HepG2 (cell line): ENCODE results near the gene ICAM2. TPM values are rescaled to one million over a fixed set of nuclear protein-coding genes. Genes with fewer than 3 reads are reported as not detected.
A peak's percentile ranks its signal among the peaks of the same experiment; 100 is the strongest.

Experiments used
- ATAC-seq: fragments of 200-7000 bp; cut with Tn5 transposase; 3 replicates; pipeline ENCODE4 v1.9.1; 2020; ENCODE audit warnings: mild to moderate bottlenecking, moderate library complexity
- BruUV-seq: library from RNA; stranded (reverse); fragments of 400-500 nt; replicated peaks from 2 replicates; lab custom pipeline; 2021; lab: Mats Ljungman, UMichigan
- CTCF ChIA-PET: fragments of 300-600 bp; formaldehyde crosslinking; extraction: SDS; loops from one replicate; lab custom pipeline; 2021; ENCODE audit warnings: low total read pairs, inconsistent platforms, low intra/inter-chr PET ratio; lab: Yijun Ruan, JAX
- POLR2A ChIA-PET: fragments of 350-600 bp; sonication (Branson Sonifier 250); formaldehyde crosslinking; loops from one replicate; lab custom pipeline; 2020; ENCODE audit warnings: antibody characterized with exemption, inconsistent platforms; lab: Yijun Ruan, JAX
- DNase-seq: peaks from one replicate; pipeline ENCODE4 v3.0.0-alpha.2; 2015; ENCODE audit warnings: low spot score
- FAIRE-seq: peaks from 3 replicates; lab custom pipeline; 2011; peaks lifted over from hg19 to GRCh38; lab: Jason Lieb, UNC
- H2AFZ ChIP-seq: one replicate; pipeline ENCODE4 v1.6.1; 2011; ENCODE audit warnings: low read length, inconsistent platforms
- H3K27ac ChIP-seq: fragments of 300-600 bp; 3 replicates; pipeline ENCODE4 v1.8.0; 2011; ENCODE audit warnings: mixed run types, mild to moderate bottlenecking, mixed read lengths, low read length, inconsistent platforms; ENCODE audit not compliant: insufficient read depth; ENCODE audit errors: extremely low read length
- H3K27me3 ChIP-seq, 2 experiments: fragments of 200-600 bp in 1 of 2; 2 replicates in 1 of 2; 3 replicates in 1 of 2; pipeline versions ENCODE4 v1.6.0 to v1.8.0; 2011; ENCODE audit warnings: low read length in 2 of 2, mild to moderate bottlenecking in 2 of 2, moderate library complexity in 2 of 2, inconsistent platforms in 1 of 2; ENCODE audit not compliant: insufficient read depth in 2 of 2, control insufficient read depth in 1 of 2
- H3K36me3 ChIP-seq, 2 experiments: fragments of 200-600 bp in 1 of 2; replicated peaks in 1 of 2; 2 replicates in 1 of 2; 3 replicates in 1 of 2; pipeline versions ENCODE4 v1.5.1 to v1.8.0; 2011; ENCODE audit warnings: low read length in 2 of 2, inconsistent platforms in 1 of 2; ENCODE audit not compliant: insufficient read depth in 2 of 2, control insufficient read depth in 1 of 2
- H3K4me1 ChIP-seq: 2 replicates; pipeline ENCODE4 v1.5.1; 2012; ENCODE audit warnings: low read length, inconsistent platforms; ENCODE audit not compliant: insufficient read depth
- H3K4me2 ChIP-seq: 2 replicates; pipeline ENCODE4 v1.6.0; 2011; ENCODE audit warnings: low read depth, low read length, inconsistent platforms
- H3K4me3 ChIP-seq, 3 experiments: fragments of 200-600 bp in 1 of 3; sonication (generic), shearing (Covaris generic) in 1 of 3; replicated peaks in 1 of 3; 2 replicates each; pipeline ENCODE4 v1.5.1; 2011 to 2016; ENCODE audit warnings: low read length in 3 of 3, inconsistent platforms in 2 of 3, low read depth in 2 of 3, mild to moderate bottlenecking in 2 of 3, control low read depth in 1 of 3, mixed read lengths in 1 of 3; ENCODE audit not compliant: insufficient read depth in 1 of 3
- H3K79me2 ChIP-seq: one replicate; pipeline ENCODE4 v1.6.1; 2011; ENCODE audit warnings: low read length, inconsistent platforms; ENCODE audit not compliant: insufficient read depth
- H3K9ac ChIP-seq: 2 replicates; pipeline ENCODE4 v1.6.0; 2011; ENCODE audit warnings: mild to moderate bottlenecking, low read depth, low read length, inconsistent platforms; ENCODE audit not compliant: insufficient read depth
- H3K9me3 ChIP-seq: 2 replicates; pipeline ENCODE4 v1.5.1; 2012; ENCODE audit warnings: mild to moderate bottlenecking, low read length
- H4K20me1 ChIP-seq: 2 replicates; pipeline ENCODE4 v1.6.0; 2011; ENCODE audit warnings: inconsistent platforms, mild to moderate bottlenecking, low read length, moderate library complexity; ENCODE audit not compliant: insufficient read depth
- CEBPG ChIP-seq: IDR thresholded peaks from 2 replicates; pipeline ENCODE4 v1.6.1; 2016
- ELF3 ChIP-seq: IDR thresholded peaks from 2 replicates; pipeline ENCODE4 v1.6.1; 2016; ENCODE audit warnings: missing genetic modification reagents, missing compliant biosample characterization
- ERF ChIP-seq: IDR thresholded peaks from 2 replicates; pipeline ENCODE4 v1.6.1; 2018; ENCODE audit warnings: missing biosample characterization, missing genetic modification reagents
- MAFF ChIP-seq: IDR thresholded peaks from 2 replicates; pipeline ENCODE4 v1.6.1; 2011; ENCODE audit warnings: low read depth, low read length, improper control_type of control experiment
- MAFK ChIP-seq, 2 experiments: IDR thresholded peaks in 1 of 2; conservative IDR thresholded peaks in 1 of 2; 2 replicates each; pipeline ENCODE4 v1.6.1; 2011; ENCODE audit warnings: improper control_type of control experiment in 2 of 2, low read length in 2 of 2
- TOPORS ChIP-seq: sonication (generic); formaldehyde crosslinking; IDR thresholded peaks from 2 replicates; pipeline ENCODE4 v1.8.0; 2023; ENCODE audit warnings: mild to moderate bottlenecking, missing genetic modification reagents
- ZFAT ChIP-seq: sonication (generic); formaldehyde crosslinking; conservative IDR thresholded peaks from 2 replicates; pipeline ENCODE4 v1.8.1; 2023; ENCODE audit warnings: missing genetic modification reagents, inconsistent platforms
- ZFX ChIP-seq: sonication (generic); formaldehyde crosslinking; IDR thresholded peaks from 2 replicates; pipeline ENCODE4 v1.4.0; 2020; ENCODE audit warnings: mild to moderate bottlenecking, low read depth, missing genetic modification reagents, moderate library complexity
- ZNF772 ChIP-seq: sonication (generic); formaldehyde crosslinking; IDR thresholded peaks from 2 replicates; pipeline ENCODE4 v1.5.0; 2020; ENCODE audit warnings: mild to moderate bottlenecking, missing genetic modification reagents
- WGBS: methylation state at CpG from one replicate; pipeline ENCODE4 v1.1.6; 2017; ENCODE audit warnings: low lambda C conversion rate; 5-methylcytosine and 5-hydroxymethylcytosine counted together
- in situ Hi-C: cut with HindIII; loops from 2 replicates; pipeline ENCODE4 v1.10.0; 2017; ENCODE audit warnings: low pct_unique_long_range_greater_than_20kb; ENCODE audit not compliant: extremely low pct_ligation_motif_present
- intact Hi-C: fragments of 100-400 bp; cut with micrococcal nuclease; formaldehyde crosslinking; loops from one replicate; pipeline ENCODE4 v1.10.0; 2022; ENCODE audit not compliant: unreplicated experiment
- polyA plus RNA-seq, 8 experiments: library from polyadenylated mRNA; depleted of rRNA in 3 of 8; stranded (reverse) in 7 of 8; unstranded in 1 of 8; fragments of >200 nt; fragmentation: Illumina TruSeq in 4 of 8; extraction: Trizol in 4 of 8; gene quantifications; 2 replicates each; pipeline versions ENCODE4 v1.2.1 to v1.2.3, GENCODE V29; 2011 to 2016; ENCODE audit warnings: low read depth in 4 of 8, missing spikeins in 1 of 8, mixed read lengths in 1 of 8; ENCODE audit not compliant: insufficient read depth in 1 of 8
- total RNA-seq, 5 experiments: library from RNA; depleted of rRNA; stranded (reverse); fragments of >200 nt; fragmentation: Illumina TruSeq; extraction: Trizol; gene quantifications; 2 replicates each; pipeline ENCODE4 v1.2.3, GENCODE V29; 2016; ENCODE audit warnings: low read depth in 1 of 5
- TF ChIP-seq, protein P1 (sequence below): sonication (generic); formaldehyde crosslinking; IDR thresholded peaks from 2 replicates; pipeline ENCODE4 v1.5.1; 2020; ENCODE audit warnings: mild to moderate bottlenecking, missing genetic modification reagents, moderate library complexity
- TF ChIP-seq, protein P2 (sequence below): sonication (generic); formaldehyde crosslinking; IDR thresholded peaks from 2 replicates; pipeline ENCODE4 v1.5.0; 2020; ENCODE audit warnings: missing genetic modification reagents

ICAM2 gene
- total and polyA plus RNA-seq, 2 of the 13 experiments (the other 11 are each of a cell fraction or from before 2014, with no cell fraction given), result 10.9 to 20.8 TPM

GRCh38 chr17:64015447-64015846 is 5.0 kb downstream of the ICAM2 start (continued):
- TF ChIP-seq, protein P1, sequence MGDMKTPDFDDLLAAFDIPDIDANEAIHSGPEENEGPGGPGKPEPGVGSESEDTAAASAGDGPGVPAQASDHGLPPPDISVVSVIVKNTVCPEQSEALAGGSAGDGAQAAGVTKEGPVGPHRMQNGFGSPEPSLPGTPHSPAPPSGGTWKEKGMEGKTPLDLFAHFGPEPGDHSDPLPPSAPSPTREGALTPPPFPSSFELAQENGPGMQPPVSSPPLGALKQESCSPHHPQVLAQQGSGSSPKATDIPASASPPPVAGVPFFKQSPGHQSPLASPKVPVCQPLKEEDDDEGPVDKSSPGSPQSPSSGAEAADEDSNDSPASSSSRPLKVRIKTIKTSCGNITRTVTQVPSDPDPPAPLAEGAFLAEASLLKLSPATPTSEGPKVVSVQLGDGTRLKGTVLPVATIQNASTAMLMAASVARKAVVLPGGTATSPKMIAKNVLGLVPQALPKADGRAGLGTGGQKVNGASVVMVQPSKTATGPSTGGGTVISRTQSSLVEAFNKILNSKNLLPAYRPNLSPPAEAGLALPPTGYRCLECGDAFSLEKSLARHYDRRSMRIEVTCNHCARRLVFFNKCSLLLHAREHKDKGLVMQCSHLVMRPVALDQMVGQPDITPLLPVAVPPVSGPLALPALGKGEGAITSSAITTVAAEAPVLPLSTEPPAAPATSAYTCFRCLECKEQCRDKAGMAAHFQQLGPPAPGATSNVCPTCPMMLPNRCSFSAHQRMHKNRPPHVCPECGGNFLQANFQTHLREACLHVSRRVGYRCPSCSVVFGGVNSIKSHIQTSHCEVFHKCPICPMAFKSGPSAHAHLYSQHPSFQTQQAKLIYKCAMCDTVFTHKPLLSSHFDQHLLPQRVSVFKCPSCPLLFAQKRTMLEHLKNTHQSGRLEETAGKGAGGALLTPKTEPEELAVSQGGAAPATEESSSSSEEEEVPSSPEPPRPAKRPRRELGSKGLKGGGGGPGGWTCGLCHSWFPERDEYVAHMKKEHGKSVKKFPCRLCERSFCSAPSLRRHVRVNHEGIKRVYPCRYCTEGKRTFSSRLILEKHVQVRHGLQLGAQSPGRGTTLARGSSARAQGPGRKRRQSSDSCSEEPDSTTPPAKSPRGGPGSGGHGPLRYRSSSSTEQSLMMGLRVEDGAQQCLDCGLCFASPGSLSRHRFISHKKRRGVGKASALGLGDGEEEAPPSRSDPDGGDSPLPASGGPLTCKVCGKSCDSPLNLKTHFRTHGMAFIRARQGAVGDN (CRISPR knock-in tag), result no peak
- no peak for TF ChIP-seq ZFAT (CRISPR knock-in tag)
- TF ChIP-seq, all 625 proteins: peak for 0

DNA sequence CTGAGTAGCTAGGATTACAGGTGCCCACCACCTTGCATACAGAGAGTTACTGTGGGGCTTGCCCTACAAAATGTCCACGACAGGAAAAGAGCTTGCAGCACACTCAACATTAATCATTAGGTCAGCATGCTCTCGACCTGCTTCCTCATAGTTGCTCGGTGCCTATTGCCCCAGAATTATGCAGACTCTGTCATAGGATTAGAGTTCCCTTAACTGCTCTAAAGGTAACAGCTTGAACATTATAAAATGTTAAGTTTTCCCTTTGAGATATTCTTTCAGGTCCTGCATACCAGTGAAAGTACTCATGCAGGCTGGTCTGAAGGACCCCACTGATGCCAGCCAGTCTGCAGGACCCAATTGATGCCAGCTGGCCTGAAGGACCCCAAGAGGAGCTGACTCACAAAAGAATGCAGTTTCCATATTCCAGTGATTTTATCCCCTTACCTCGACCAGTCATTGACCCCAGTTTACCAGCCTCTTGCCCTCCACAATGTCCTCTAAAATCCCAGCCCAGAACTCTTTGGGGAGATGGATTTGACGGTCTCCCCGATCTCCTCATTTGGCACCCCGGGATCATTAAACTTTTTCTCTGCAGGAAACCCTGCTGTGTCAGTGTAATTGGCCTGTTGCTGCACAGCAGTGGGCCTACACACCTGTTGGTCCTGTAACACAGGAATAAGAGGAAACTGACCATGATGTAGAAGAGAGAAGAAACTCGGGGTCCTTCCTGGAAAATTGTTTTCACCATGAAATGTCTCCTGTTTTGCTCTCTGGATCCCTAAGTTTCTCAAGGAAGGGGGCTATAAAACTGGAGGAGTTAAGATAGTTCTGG is 10.6 kb downstream of the ICAM2 start:
- CTCF ChIA-PET, result no interaction called here
- intact Hi-C loops, result loop anchor here (5.0 kb wide), 1 partner anchor 1638 kb away; no protein-coding TSS in a partner anchor
- H3K9ac ChIP-seq, result no peak overlapping the region

More for the DNA sequence above, 10.6 kb downstream of the ICAM2 start:
- no peaks in the 10 kb centered on the region for H3K79me2 ChIP-seq
- POLR2A ChIA-PET, result no interaction called here
- TF ChIP-seq CEBPG (CRISPR knock-in tag), result 0 out of 2 replicates have a peak, but pooled peaks have one; percentile 1
- TF ChIP-seq ERF, result 0 out of 2 replicates have a peak, but pooled peaks have one; percentile 25
- TF ChIP-seq MAFK (conservative IDR thresholded peaks at IDR 0.05 in 1 of 2, IDR thresholded peaks at IDR 0.05 in 1 of 2; ENCODE audit: low read length in 2 of 2), result peak in 1 of 2 experiments; percentile 21; a peak in 1 of 4 replicates
- TF ChIP-seq ZNF772, result no peak
- TF ChIP-seq, protein P2, sequence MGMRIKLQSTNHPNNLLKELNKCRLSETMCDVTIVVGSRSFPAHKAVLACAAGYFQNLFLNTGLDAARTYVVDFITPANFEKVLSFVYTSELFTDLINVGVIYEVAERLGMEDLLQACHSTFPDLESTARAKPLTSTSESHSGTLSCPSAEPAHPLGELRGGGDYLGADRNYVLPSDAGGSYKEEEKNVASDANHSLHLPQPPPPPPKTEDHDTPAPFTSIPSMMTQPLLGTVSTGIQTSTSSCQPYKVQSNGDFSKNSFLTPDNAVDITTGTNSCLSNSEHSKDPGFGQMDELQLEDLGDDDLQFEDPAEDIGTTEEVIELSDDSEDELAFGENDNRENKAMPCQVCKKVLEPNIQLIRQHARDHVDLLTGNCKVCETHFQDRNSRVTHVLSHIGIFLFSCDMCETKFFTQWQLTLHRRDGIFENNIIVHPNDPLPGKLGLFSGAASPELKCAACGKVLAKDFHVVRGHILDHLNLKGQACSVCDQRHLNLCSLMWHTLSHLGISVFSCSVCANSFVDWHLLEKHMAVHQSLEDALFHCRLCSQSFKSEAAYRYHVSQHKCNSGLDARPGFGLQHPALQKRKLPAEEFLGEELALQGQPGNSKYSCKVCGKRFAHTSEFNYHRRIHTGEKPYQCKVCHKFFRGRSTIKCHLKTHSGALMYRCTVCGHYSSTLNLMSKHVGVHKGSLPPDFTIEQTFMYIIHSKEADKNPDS, result no peak
- TF ChIP-seq MAFF, result 0 out of 2 replicates have a peak, but pooled peaks have one; percentile 2
- TF ChIP-seq ELF3 (CRISPR knock-in tag), result 0 out of 2 replicates have a peak, but pooled peaks have one; percentile 12
- TF ChIP-seq ZFX (CRISPR knock-in tag), result 0 out of 2 replicates have a peak, but pooled peaks have one; percentile 38
- TF ChIP-seq TOPORS (CRISPR knock-in tag), result 0 out of 2 replicates have a peak, but pooled peaks have one; percentile 52
- TF ChIP-seq, all 625 proteins: peak for 7
- no TSS peak for BruUV-seq
- no peak overlapping the region for H3K27ac ChIP-seq
- FAIRE-seq (no peak), ATAC-seq (no peak), DNase-seq (no peak)
- peaks cover 53% of the 10 kb centered on the region for H3K4me1 ChIP-seq
- H4K20me1 ChIP-seq, result no peaks in the 10 kb centered on the region
- WGBS, result 34% methylated on average over 8 of the region's 8 CpGs
- no peaks in the 10 kb centered on the region for H3K9me3 ChIP-seq
- no peaks in the 10 kb centered on the region for H3K27me3 ChIP-seq
- no peak overlapping the region; the same call in 1 of the 2 replicates for H3K4me2 ChIP-seq
- no peak overlapping the region for H2AFZ ChIP-seq
- in situ Hi-C loops, result no loop called here
- no peaks in the 10 kb centered on the region; a peak in 1 of 5 replicates for H3K36me3 ChIP-seq
- no peak overlapping the region for H3K4me3 ChIP-seq
